A549 treated with CpdA at 1 μM for 4 hours (cell line): Measurements from ENCODE around the gene CRYZL1. TPM values are rescaled to one million over a fixed set of nuclear protein-coding genes. Genes with fewer than 3 reads are reported as not detected.

ENCODE experiments used
- total RNA-seq: library from RNA; stranded (reverse); fragments of 200-300 nt; extraction: Qiagen RNA extraction; gene quantifications from 5 replicates; pipeline ENCODE4 v1.2.3, GENCODE V29; 2022; ENCODE audit warnings: low read depth

CRYZL1 gene
- total RNA-seq: 10.7 to 16.6 TPM (median 15.2 TPM) in 5 replicates

DNA sequence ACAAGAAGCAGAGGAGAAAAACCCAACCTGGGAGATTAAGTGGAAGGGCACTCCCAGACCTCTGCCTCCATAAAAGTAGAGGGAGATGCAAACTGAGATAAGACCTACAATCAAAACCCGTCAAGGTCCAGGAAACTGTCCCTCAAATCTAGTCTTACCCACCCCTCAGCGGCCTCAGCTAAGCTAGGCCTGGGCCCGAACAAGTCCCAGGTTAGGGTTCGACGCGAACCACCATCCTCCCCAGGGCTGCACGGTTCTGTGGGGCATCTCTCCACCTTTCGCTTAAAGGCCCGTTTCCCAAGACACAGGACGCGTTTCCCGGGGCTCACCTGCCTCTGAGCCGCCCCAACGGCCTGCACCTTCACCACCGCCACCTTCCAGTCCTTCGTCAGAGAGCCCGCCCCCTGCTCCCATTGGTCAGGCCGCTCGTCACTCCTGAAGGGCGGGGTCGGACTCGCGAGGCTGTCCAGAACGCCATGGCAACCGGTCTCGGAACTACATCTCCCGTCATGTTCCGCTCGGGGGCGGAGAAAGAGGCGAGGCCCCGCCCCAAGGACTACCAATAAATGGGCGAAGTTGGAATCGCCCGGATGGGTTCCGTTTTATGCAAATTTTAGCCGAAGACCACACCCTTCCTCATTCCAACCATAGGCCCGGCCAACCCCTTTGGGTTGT lies at the start of gene CRYZL1:
Gene CRYZL1, minus strand, starts transcription at position 390 of the 675 bp plus-strand sequence. CDS start 10,190 bp downstream, outside the sequence.

DNA sequence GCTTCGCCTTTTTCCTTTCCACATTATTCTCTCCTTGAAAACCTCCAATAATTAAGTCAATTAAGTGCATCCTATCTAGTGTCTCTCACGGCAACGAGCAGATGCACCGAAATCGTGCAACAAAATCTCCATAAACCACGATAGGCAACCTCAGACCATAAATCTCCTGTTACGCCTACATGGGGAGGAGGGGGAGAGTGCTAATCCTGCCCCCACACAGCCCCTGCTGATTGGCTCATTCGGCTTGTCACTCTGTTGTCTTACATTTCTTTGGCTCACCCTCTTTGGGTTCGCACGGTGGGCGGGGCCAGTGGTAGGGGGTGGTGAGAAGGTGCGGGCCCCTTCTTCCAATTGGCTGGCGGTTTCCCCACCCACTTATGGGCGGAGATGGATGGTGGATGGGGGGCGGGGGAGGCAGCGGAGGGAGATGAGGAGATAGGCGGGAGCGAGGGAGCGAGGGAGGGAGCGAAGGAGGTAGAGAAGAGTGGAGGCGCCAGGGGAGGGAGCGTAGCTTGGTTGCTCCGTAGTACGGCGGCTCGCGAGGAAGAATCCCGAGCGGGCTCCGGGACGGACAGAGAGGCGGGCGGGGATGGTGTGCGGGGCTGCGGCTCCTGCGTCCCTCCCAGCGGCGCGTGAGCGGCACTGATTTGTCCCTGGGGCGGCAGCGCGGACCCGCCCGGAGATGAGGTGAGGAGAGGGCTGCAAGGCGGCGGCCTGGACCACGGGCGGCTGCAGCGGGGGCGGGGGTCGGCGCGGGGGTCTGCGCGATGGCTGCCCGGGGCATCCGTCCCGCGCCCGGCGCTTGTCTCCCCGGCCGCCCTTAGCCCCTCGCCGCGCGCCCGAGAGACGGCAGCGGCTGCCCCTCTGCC lies 720 bp upstream of the CRYZL1 start, which contains the start of gene ITSN1:
Gene ITSN1, plus strand, starts transcription at position 475 of the 869 bp plus-strand sequence. CDS start 76,328 bp downstream, outside the sequence.

DNA sequence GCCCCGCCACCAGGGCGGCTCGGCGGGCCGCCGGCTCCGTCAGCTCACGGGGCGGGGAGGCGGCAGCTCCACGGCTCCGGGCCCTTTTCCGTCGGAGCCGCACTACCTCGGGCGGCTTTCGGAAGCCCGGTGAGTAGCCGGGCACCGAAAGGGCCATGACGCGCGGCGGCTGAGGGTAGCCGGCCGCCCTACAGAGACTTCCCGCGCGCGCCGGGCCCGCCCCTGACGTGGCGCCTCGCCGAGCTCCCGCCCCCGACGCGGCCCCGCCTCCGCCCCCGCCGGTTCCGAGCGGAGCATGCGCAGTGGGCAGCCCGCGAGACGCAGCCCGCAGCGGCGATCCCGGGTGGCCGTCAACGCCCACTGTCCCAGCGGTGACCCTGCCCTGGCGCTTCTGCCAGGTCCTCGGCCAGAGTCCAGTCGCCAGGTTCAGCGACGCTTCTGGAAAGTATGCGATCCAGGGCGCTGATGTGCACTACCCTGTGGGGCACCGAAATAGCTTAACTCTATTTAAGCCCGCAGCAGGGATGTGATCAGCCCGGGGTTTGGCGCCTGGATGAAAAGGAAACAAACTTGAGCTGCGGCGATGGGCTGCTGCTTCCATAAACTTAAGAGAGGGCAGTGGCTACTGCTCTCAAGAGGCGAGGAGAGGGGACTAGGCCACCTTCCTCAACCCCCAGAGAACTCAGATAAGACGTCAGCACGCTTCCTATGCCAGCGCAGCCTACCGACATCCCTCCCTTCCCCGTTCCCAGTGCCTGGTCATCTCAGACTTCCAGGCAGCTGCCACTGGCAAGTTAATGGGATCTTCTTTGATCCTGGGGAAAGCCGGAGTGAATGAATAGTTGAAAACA lies 52.8 kb downstream of the CRYZL1 start, which contains the start of gene DONSON:
Gene DONSON, minus strand, starts transcription at position 200 of the 851 bp plus-strand sequence. Its CDS starts 43 bp downstream, at position 157.

DNA sequence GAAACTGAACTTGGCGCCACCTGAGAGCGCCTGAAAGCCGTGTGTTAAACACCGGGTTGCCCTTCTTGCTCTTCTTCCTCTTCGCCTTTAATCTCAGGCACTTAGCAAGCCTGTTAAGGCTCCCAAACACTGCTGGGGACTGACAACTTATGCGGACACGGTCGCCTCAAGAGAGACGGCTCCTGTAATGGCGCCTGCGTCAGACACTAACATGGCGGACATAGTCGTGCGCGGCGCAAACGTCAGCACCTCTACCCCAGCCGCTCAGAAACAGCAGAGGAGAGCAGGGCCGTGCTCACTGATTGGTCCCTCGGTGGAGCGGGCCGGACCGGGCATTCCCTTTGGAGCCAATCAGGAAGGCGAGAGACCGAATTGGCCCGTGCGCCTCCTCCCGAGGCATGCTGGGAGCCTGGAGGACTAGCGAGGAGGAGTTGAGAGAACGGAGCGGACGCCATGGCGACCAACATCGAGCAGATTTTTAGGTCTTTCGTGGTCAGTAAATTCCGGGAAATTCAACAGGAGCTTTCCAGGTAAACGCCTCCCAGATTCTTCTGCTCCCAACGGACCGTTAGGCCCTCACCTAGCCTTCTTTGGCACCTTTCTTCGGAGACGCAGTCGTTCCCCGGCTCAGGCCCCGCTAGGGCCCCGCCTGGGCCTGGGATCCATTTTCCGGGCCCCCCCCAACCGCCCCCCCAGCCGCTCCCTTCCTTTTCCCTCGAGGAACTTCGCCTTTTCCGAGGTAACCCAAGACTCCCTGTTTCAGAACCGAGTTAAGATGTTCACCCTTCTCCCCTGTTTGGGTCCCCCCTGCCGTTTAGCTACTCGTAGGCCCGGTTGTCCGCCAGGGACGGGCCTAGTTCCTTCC lies 98.7 kb downstream of the CRYZL1 start, which contains the start of gene SON:
Gene SON, plus strand, starts transcription at position 399 of the 865 bp plus-strand sequence. Its CDS starts 55 bp downstream, at position 454.

DNA sequence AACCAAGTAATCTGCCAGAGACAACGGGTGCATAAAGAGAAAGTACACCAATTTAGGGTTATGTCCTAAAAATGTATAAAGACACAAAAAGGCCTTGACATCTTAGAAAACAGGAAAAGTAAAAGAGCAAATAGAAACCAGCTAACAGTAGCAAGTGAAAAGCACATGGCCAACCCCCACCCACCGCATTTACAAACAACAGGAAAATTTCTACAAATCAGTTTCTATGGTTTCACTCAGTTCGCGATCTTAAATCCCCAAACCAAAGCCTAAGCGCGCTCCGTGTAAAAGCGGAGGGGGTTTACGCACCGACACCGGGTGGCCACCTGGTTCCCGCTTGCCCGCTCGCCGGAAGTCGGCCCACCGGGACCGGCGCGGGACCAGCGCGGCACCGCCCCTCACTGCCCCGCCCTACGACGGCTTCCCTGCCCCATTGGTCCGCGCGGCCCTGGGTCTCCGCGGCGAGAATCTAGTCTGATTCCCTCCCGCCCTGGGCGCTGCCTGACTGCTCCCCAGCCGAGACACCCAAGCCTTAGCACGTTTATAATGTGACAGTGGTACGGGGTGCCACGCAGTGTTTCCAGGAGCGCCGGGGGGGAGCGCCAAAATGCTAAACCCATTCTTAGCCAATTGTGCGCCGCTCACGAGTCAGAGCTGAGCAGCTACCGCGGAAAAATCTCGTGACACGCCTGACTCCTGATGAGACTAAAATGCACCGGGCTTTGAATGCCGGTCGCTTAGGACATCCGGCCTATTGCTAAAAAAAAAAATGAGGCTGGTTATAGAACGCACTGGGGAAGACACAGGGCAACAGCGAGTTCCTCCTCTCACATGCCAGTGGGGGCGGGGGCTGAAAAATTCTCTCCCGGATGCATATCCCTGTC lies 99.5 kb downstream of the CRYZL1 start, which contains the start of gene GART:
Gene GART, minus strand, starts transcription at position 362 of the 884 bp plus-strand sequence. CDS start 2,802 bp downstream, outside the sequence.

Other genes with a start within 250 kb of the CRYZL1 start
- gene IFNGR2, start 238.3 kb downstream of the CRYZL1 start, total RNA-seq: 50.7 to 63.2 TPM (median 57.1 TPM) in 5 replicates
- gene TMEM50B, start 161.8 kb downstream of the CRYZL1 start, total RNA-seq: 11.9 to 12.8 TPM (median 12.7 TPM) in 5 replicates
- 0.10 to 0.61 TPM (median 0.43 TPM) in 5 replicates for gene DNAJC28, start 150.0 kb downstream of the CRYZL1 start, total RNA-seq
- gene GART, start 99.6 kb downstream of the CRYZL1 start, total RNA-seq: 62.1 to 75.5 TPM (median 70.9 TPM) in 5 replicates
- 84.5 to 124 TPM (median 87.8 TPM) in 5 replicates for gene SON, start 98.7 kb downstream of the CRYZL1 start, total RNA-seq
- gene DONSON, start 53.1 kb downstream of the CRYZL1 start, total RNA-seq: 14.5 to 23.0 TPM (median 18.1 TPM) in 5 replicates
- gene ITSN1, start 760 bp upstream of the CRYZL1 start, total RNA-seq: 13.1 to 23.9 TPM (median 14.9 TPM) in 5 replicates